K562 (cell line): Measurements from ENCODE around the gene NFAM1. TPM values are rescaled to one million over a fixed set of nuclear protein-coding genes. Genes with fewer than 3 reads are reported as not detected.

Experiments
- ATAC-seq: fragments of 200-7000 bp; cut with Tn5 transposase; 3 replicates; pipeline ENCODE4 v1.9.1; 2020; ENCODE audit warnings: moderate library complexity
- Bru-seq: library from RNA; stranded (reverse); fragments of 400-500 nt; gene quantifications from one replicate; lab custom pipeline; 2021; lab: Mats Ljungman, UMichigan
- BruChase-seq, 2 experiments: library from RNA; stranded (reverse); fragments of 400-500 nt; gene quantifications; one replicate each; lab custom pipeline; 2021; lab: Mats Ljungman, UMichigan
- BruUV-seq: library from RNA; stranded (reverse); fragments of 400-500 nt; replicated peaks from 2 replicates; lab custom pipeline; 2021; lab: Mats Ljungman, UMichigan
- CTCF ChIA-PET: fragments of 300-600 bp; formaldehyde crosslinking; extraction: SDS; loops from one replicate; lab custom pipeline; 2021; ENCODE audit warnings: low intra/inter-chr PET ratio; lab: Yijun Ruan, JAX
- POLR2A ChIA-PET: fragments of 300-600, 350-650 bp; sonication (Branson Sonifier 250); formaldehyde crosslinking; extraction: SDS; loops from one replicate; lab custom pipeline; 2021; ENCODE audit warnings: antibody characterized with exemption, inconsistent platforms; lab: Yijun Ruan, JAX
- DNase-seq, 4 experiments: peaks; one replicate each; pipeline versions ENCODE4 v3.0.0 to v3.0.0-alpha.2; 2011 to 2018; ENCODE audit warnings: low spot score in 3 of 4, mixed read lengths in 3 of 4; ENCODE audit errors: extremely low read depth in 1 of 4
- FAIRE-seq: peaks from 2 replicates; lab custom pipeline; 2011; peaks lifted over from hg19 to GRCh38; lab: Jason Lieb, UNC
- H2AFZ ChIP-seq: 2 replicates; pipeline ENCODE4 v1.6.0; 2011; ENCODE audit warnings: low read depth, low read length, control low read depth, inconsistent platforms
- H3K27ac ChIP-seq: fragments of 200-600 bp; 3 replicates; pipeline ENCODE4 v1.8.0; 2011; ENCODE audit warnings: low read depth, mild to moderate bottlenecking, control low read depth, inconsistent platforms, low read length, moderate library complexity, mixed read lengths; ENCODE audit errors: extremely low read depth
- H3K27me3 ChIP-seq, 2 experiments: fragments of 300-600 bp in 1 of 2; 2 replicates in 1 of 2; 3 replicates in 1 of 2; pipeline versions ENCODE4 v1.6.0 to v1.8.0; 2011; ENCODE audit warnings: inconsistent platforms in 2 of 2, low read length in 2 of 2, mild to moderate bottlenecking in 1 of 2, mixed read lengths in 1 of 2, moderate library complexity in 1 of 2; ENCODE audit not compliant: control insufficient read depth in 2 of 2, insufficient read depth in 2 of 2
- H3K36me3 ChIP-seq: fragments of 300-600 bp; 3 replicates; pipeline ENCODE4 v1.8.0; 2011; ENCODE audit warnings: mild to moderate bottlenecking, low read length, inconsistent platforms; ENCODE audit not compliant: control insufficient read depth, insufficient read depth
- H3K4me1 ChIP-seq, 2 experiments: fragments of 200-600 bp in 1 of 2; replicated peaks in 1 of 2; 2 replicates in 1 of 2; 3 replicates in 1 of 2; pipeline versions ENCODE4 v1.5.1 to v1.8.0; 2011; ENCODE audit warnings: inconsistent platforms in 2 of 2, low read length in 2 of 2, mild to moderate bottlenecking in 1 of 2, mixed read lengths in 1 of 2, moderate library complexity in 1 of 2; ENCODE audit not compliant: control insufficient read depth in 2 of 2, insufficient read depth in 2 of 2
- H3K4me2 ChIP-seq: 2 replicates; pipeline ENCODE4 v1.6.1; 2011; ENCODE audit warnings: low read length, control low read depth, inconsistent platforms, mixed read lengths; ENCODE audit not compliant: insufficient read depth
- H3K4me3 ChIP-seq: fragments of 200-600 bp; sonication (generic), shearing (Covaris generic); 2 replicates; pipeline ENCODE4 v1.5.1; 2016; ENCODE audit warnings: control low read depth, inconsistent platforms
- H3K79me2 ChIP-seq: fragments of 200-600 bp; 3 replicates; pipeline ENCODE4 v1.8.0; 2011; ENCODE audit warnings: low read length, inconsistent platforms; ENCODE audit not compliant: control insufficient read depth, insufficient read depth
- H3K9ac ChIP-seq, 2 experiments: 2 replicates each; pipeline versions ENCODE4 v1.6.0 to v1.6.1; 2011; ENCODE audit warnings: low read depth in 2 of 2, low read length in 2 of 2, control low read depth in 1 of 2, inconsistent platforms in 1 of 2, mild to moderate bottlenecking in 1 of 2, mixed read lengths in 1 of 2; ENCODE audit not compliant: insufficient read depth in 1 of 2
- H3K9me1 ChIP-seq: one replicate; pipeline ENCODE4 v1.6.0; 2011; ENCODE audit warnings: inconsistent platforms, mild to moderate bottlenecking, low read length, moderate library complexity; ENCODE audit not compliant: control insufficient read depth, insufficient read depth
- H3K9me3 ChIP-seq: replicated peaks from 2 replicates; pipeline ENCODE4 v1.5.1; 2011; ENCODE audit warnings: low read depth, low read length, inconsistent platforms; ENCODE audit not compliant: control insufficient read depth, insufficient read depth
- H4K20me1 ChIP-seq: replicated peaks from 2 replicates; pipeline ENCODE4 v1.6.1; 2011; ENCODE audit warnings: low read length, inconsistent platforms, mixed read lengths; ENCODE audit not compliant: control insufficient read depth, insufficient read depth
- CSDE1 ChIP-seq, 2 experiments: fragments of 450-650 bp; IDR thresholded peaks; 2 replicates each; pipeline ENCODE4 v1.6.1; 2016; ENCODE audit warnings: mild to moderate bottlenecking in 1 of 2
- LCOR ChIP-seq: sonication (generic); formaldehyde crosslinking; IDR thresholded peaks from 2 replicates; pipeline ENCODE4 v1.8.0; 2022; ENCODE audit warnings: mild to moderate bottlenecking, missing genetic modification reagents
- NCOA1 ChIP-seq: fragments of 450-650 bp; IDR thresholded peaks from 2 replicates; pipeline ENCODE4 v1.6.1; 2016; ENCODE audit warnings: low read depth
- SMARCA4 ChIP-seq: fragments of 450-650 bp; IDR thresholded peaks from 2 replicates; pipeline ENCODE4 v1.6.1; 2016
- ZNF57 ChIP-seq: fragments of 450-650 bp; formaldehyde crosslinking; IDR thresholded peaks from 2 replicates; pipeline ENCODE4 v1.4.0; 2020; ENCODE audit warnings: mild to moderate bottlenecking, moderate library complexity
- WGBS: fragments of 100-300 bp; shearing (Covaris generic); methylation state at CpG from one replicate; pipeline ENCODE4 v1.1.6; 2016; ENCODE audit warnings: low coverage, mixed read lengths; ENCODE audit not compliant: insufficient coverage; ENCODE audit errors: missing lambda C conversion rate; 5-methylcytosine and 5-hydroxymethylcytosine counted together
- in situ Hi-C: fragments of 300-500 bp; cut with MboI; formaldehyde crosslinking; loops from 4 replicates; pipeline ENCODE4 v1.15.0; 2018; ENCODE audit warnings: inconsistent platforms, mixed read lengths
- intact Hi-C: fragments of 100-400 bp; cut with micrococcal nuclease; formaldehyde crosslinking; loops from 2 replicates; pipeline ENCODE4 v1.14.2; 2022
- long read RNA-seq, 3 experiments: library from polyadenylated mRNA in 2 of 3; library from RNA in 1 of 3; unstranded in 2 of 3; stranded (forward) in 1 of 3; transcript quantifications; one replicate each; pipeline ENCODE4 v2.0.0, GENCODE V29; 2019 to 2022
- polyA minus RNA-seq, 3 experiments: library from RNA; depleted of rRNA, polyadenylated mRNA; stranded (reverse); fragments of >200 nt; gene quantifications; 2 replicates each; pipeline ENCODE4 v1.2.3, GENCODE V29; 2011
- polyA plus RNA-seq, 8 experiments: library from polyadenylated mRNA; depleted of rRNA in 4 of 8; stranded (reverse) in 5 of 8; unstranded in 3 of 8; fragments of >200 nt; fragmentation: Nextera tagmentation in 2 of 8; fragmentation: Illumina TruSeq in 1 of 8; extraction: Ambion mirVana in 2 of 8; extraction: Trizol in 1 of 8; gene quantifications; 2 replicates each; pipeline versions ENCODE4 v1.2.1 to v1.2.3, GENCODE V29; 2011 to 2014; ENCODE audit warnings: inconsistent platforms in 1 of 8, missing spikeins in 1 of 8
- total RNA-seq, 7 experiments: library from RNA; depleted of rRNA in 6 of 7; stranded (reverse); fragments of >200 nt in 6 of 7; fragmentation: Illumina TruSeq in 2 of 7; extraction: Trizol in 2 of 7; gene quantifications; 2 replicates each; pipeline versions ENCODE4 v1.2.1 to v1.2.3, GENCODE V29; 2011 to 2021; ENCODE audit warnings: low replicate concordance in 1 of 7
- TF ChIP-seq, protein P1 (sequence below), 2 experiments: fragments of 200-800 bp in 1 of 2; sonication (Bioruptor generic) in 1 of 2; sonication (generic) in 1 of 2; formaldehyde crosslinking in 1 of 2; IDR thresholded peaks in 1 of 2; conservative IDR thresholded peaks in 1 of 2; 2 replicates each; pipeline versions ENCODE4 v1.5.0 to v1.6.1; 2016 to 2020; ENCODE audit warnings: missing compliant biosample characterization in 1 of 2, missing genetic modification characterization in 1 of 2, missing genetic modification reagents in 1 of 2
- TF ChIP-seq, protein P2 (sequence below), 2 experiments: IDR thresholded peaks; 2 replicates each; pipeline ENCODE4 v1.6.1; 2012; ENCODE audit warnings: improper control_type of control experiment in 2 of 2, low read depth in 2 of 2, low read length in 2 of 2, borderline replicate concordance in 1 of 2
- TF ChIP-seq, protein P3 (sequence below): IDR thresholded peaks from 3 replicates; pipeline ENCODE4 v1.6.1; 2011; ENCODE audit warnings: borderline replicate concordance, mild to moderate bottlenecking, moderate library complexity; ENCODE audit not compliant: insufficient read length; ENCODE audit errors: extremely low read depth

NFAM1 gene, protein sequence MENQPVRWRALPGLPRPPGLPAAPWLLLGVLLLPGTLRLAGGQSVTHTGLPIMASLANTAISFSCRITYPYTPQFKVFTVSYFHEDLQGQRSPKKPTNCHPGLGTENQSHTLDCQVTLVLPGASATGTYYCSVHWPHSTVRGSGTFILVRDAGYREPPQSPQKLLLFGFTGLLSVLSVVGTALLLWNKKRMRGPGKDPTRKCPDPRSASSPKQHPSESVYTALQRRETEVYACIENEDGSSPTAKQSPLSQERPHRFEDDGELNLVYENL
- not detected in 2 replicates for total RNA-seq (2011; cell fraction: chromatin; rRNA removed; ENCODE audit: low replicate concordance)
- not detected in 2 replicates for total RNA-seq (2011; cell fraction: nucleolus; rRNA removed)
- total RNA-seq (2011; cell fraction: nucleoplasm; rRNA removed), result not detected in 2 replicates
- 0.08 TPM in 1 of 2 replicates, not detected in the other for total RNA-seq (2014; rRNA removed)
- not detected in 2 replicates for total RNA-seq (2014; rRNA removed; fragmentation: Illumina TruSeq; extraction: Trizol)
- total RNA-seq (2015; rRNA removed; fragmentation: Illumina TruSeq; extraction: Trizol), result 0.04 TPM in 2 replicates
- 0.02 and 0.18 TPM in 2 replicates for total RNA-seq (2021)
- 0.01 TPM in 1 of 2 replicates, not detected in the other for polyA plus RNA-seq (2011; rRNA removed)
- 0.03 TPM in 1 of 2 replicates, not detected in the other for polyA plus RNA-seq (2011; cell fraction: cytosol; rRNA removed)
- polyA plus RNA-seq (2011; cell fraction: nucleus; rRNA removed), result 0.03 TPM in 1 of 2 replicates, not detected in the other
- polyA plus RNA-seq (2012), result 0.08 and 0.21 TPM in 2 replicates
- polyA plus RNA-seq (2014; fragmentation: Illumina TruSeq; extraction: Trizol), result 0.03 and 0.04 TPM in 2 replicates
- polyA plus RNA-seq (2014; fragmentation: Nextera tagmentation; extraction: Ambion mirVana), result not detected
- polyA plus RNA-seq (2014; rRNA removed), result not detected in 2 replicates
- polyA minus RNA-seq (2011; rRNA and poly(A)+ RNA removed), result not detected in 2 replicates
- not detected in 2 replicates for polyA minus RNA-seq (2011; cell fraction: cytosol; rRNA and poly(A)+ RNA removed)
- polyA minus RNA-seq (2011; cell fraction: nucleus; rRNA and poly(A)+ RNA removed), result not detected in 2 replicates
- percentile 12 among the genes with signal in this experiment for Bru-seq, nascent RNA
- BruChase-seq, experiment 1, labeled RNA remaining after a 2-hour chase, result not detected
- not detected for BruChase-seq, experiment 2, labeled RNA remaining after a 6-hour chase
- long read RNA-seq, experiment 1, result 0 reads
- long read RNA-seq, experiment 2, result 0 reads
- long read RNA-seq, experiment 3, result 0 reads

DNA sequence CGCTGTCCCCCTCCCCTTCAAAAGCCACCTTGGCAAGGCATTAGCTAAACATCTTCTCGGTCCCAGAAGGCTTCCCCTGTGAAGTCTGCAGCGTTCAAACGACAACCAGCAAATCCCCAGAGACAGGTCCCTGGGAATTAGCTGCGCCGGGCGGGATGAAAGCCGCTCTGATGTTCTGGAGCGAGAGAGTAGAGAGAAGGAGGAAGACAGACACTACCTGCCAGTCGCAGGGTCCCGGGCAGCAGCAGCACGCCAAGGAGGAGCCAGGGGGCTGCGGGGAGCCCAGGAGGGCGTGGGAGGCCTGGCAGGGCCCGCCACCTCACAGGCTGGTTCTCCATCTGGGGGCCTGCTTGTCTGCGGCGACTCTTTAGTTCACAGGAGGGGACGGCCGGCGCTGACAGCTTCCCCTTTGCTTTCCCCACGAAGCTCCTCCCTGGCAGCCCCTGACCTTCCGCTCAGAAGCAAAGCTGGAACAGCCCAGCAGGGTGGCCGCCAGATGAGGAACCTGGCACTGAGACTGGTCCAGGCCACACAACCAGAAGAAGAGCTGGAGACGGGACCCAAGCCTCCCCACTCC is at the start of gene NFAM1:
Gene NFAM1, minus strand, starts transcription at position 384 of the 577 bp plus-strand sequence. Its CDS starts 46 bp downstream, at position 338.
- ChIA-PET CTCF (no interaction called here), POLR2A (interaction anchor here (0.6 to 1.1 kb wide), 3 partner anchors 28 to 758 kb away, joined by 3 read pairs; no protein-coding TSS in a partner anchor)
- DNase-seq (no peak), ATAC-seq (no peak), FAIRE-seq (no peak)
- H3K79me2 ChIP-seq, result no peaks in the 10 kb centered on the region
- H3K27ac ChIP-seq, result no peak within 1 kb of the TSS
- H2AFZ ChIP-seq, result no peak within 1 kb of the TSS
- no peak within 1 kb of the TSS for H3K4me3 ChIP-seq
- H3K9me1 ChIP-seq, result no peaks in the 10 kb centered on the region
- BruUV-seq, result no TSS peak
- H3K4me2 ChIP-seq, result no peak within 1 kb of the TSS
- H3K9ac ChIP-seq, result peak within 1 kb of the TSS in 1 of 2 experiments; percentile 35; a peak in 1 of 4 replicates
- intact Hi-C loops, result loop anchor here (10.0 kb wide), 1 partner anchor 57 kb away; no protein-coding TSS in a partner anchor
- H3K4me1 ChIP-seq, result peaks cover 0 to 25% of the 10 kb centered on the region in 2 experiments; a peak in 3 of 5 replicates
- no peaks in the 10 kb centered on the region for H3K9me3 ChIP-seq
- whole genome bisulfite sequencing, result 34% methylated on average over 10 of the region's 24 CpGs
- TF ChIP-seq ZNF57 (no peak), NCOA1 (no peak), SMARCA4 (no peak), CSDE1 (IDR thresholded peaks at IDR 0.05) (no peak), LCOR (CRISPR knock-in tag) (no peak)
- TF ChIP-seq, protein P1, sequence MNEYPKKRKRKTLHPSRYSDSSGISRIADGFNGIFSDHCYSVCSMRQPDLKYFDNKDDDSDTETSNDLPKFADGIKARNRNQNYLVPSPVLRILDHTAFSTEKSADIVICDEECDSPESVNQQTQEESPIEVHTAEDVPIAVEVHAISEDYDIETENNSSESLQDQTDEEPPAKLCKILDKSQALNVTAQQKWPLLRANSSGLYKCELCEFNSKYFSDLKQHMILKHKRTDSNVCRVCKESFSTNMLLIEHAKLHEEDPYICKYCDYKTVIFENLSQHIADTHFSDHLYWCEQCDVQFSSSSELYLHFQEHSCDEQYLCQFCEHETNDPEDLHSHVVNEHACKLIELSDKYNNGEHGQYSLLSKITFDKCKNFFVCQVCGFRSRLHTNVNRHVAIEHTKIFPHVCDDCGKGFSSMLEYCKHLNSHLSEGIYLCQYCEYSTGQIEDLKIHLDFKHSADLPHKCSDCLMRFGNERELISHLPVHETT (CRISPR knock-in tag; conservative IDR thresholded peaks at IDR 0.05 in 1 of 2, IDR thresholded peaks at IDR 0.05 in 1 of 2), result no peak
- TF ChIP-seq, protein P2, sequence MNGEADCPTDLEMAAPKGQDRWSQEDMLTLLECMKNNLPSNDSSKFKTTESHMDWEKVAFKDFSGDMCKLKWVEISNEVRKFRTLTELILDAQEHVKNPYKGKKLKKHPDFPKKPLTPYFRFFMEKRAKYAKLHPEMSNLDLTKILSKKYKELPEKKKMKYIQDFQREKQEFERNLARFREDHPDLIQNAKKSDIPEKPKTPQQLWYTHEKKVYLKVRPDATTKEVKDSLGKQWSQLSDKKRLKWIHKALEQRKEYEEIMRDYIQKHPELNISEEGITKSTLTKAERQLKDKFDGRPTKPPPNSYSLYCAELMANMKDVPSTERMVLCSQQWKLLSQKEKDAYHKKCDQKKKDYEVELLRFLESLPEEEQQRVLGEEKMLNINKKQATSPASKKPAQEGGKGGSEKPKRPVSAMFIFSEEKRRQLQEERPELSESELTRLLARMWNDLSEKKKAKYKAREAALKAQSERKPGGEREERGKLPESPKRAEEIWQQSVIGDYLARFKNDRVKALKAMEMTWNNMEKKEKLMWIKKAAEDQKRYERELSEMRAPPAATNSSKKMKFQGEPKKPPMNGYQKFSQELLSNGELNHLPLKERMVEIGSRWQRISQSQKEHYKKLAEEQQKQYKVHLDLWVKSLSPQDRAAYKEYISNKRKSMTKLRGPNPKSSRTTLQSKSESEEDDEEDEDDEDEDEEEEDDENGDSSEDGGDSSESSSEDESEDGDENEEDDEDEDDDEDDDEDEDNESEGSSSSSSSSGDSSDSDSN (IDR thresholded peaks at IDR 0.05; ENCODE audit: borderline replicate concordance in 1 of 2, low read depth in 2 of 2, low read length in 2 of 2), result no peak
- TF ChIP-seq, protein P3, sequence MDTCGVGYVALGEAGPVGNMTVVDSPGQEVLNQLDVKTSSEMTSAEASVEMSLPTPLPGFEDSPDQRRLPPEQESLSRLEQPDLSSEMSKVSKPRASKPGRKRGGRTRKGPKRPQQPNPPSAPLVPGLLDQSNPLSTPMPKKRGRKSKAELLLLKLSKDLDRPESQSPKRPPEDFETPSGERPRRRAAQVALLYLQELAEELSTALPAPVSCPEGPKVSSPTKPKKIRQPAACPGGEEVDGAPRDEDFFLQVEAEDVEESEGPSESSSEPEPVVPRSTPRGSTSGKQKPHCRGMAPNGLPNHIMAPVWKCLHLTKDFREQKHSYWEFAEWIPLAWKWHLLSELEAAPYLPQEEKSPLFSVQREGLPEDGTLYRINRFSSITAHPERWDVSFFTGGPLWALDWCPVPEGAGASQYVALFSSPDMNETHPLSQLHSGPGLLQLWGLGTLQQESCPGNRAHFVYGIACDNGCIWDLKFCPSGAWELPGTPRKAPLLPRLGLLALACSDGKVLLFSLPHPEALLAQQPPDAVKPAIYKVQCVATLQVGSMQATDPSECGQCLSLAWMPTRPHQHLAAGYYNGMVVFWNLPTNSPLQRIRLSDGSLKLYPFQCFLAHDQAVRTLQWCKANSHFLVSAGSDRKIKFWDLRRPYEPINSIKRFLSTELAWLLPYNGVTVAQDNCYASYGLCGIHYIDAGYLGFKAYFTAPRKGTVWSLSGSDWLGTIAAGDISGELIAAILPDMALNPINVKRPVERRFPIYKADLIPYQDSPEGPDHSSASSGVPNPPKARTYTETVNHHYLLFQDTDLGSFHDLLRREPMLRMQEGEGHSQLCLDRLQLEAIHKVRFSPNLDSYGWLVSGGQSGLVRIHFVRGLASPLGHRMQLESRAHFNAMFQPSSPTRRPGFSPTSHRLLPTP, result no peak
- H4K20me1 ChIP-seq, result no peaks in the 10 kb centered on the region
- H3K27me3 ChIP-seq, result peaks cover 0 to 25% of the 10 kb centered on the region in 2 experiments; a peak in 2 of 5 replicates
- in situ Hi-C loops, result loop anchor here (25.0 kb wide), 1 partner anchor 470 kb away; the partner anchor contains the start of genes SEPTIN3 and SMIM45
- no peaks in the 10 kb centered on the region for H3K36me3 ChIP-seq
